HUDEP-2 (cell line): ENCODE data around the gene RNASE11.
A peak's percentile ranks its signal among the peaks of the same experiment; 100 is the strongest.
"Not testable (repeated sequence)": the region's sequence is repeated elsewhere in the genome, so short reads cannot be mapped to it uniquely, and the experiment has no call there.

Experiments used
- DNase-seq, 76 experiments: peaks; one replicate each; lab custom pipeline; 2025; ENCODE audit not compliant: unreplicated experiment in 76 of 76; lab: John Stamatoyannopoulos, UW

RNASE11 gene

DNA sequence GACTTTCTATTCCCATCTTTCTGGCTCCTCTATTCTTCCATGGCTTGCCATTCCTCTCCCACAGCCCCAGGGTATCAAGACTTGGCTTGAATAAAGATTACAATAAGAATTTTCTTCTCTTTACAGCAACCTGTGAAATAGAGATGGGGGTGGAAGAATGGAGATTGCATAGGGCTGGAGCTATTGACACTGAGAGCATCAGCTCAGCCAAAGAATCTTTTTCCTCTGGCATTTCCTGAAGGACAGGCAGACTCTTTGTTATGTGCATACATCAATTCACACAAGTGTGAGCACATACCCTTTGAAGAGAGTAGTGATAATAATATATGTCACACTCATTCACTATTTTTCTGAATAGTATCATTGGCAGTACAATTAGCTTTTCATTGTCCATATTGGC is 4.7 kb downstream of the RNASE11 start:
- no peak for DNase-seq

DNA sequence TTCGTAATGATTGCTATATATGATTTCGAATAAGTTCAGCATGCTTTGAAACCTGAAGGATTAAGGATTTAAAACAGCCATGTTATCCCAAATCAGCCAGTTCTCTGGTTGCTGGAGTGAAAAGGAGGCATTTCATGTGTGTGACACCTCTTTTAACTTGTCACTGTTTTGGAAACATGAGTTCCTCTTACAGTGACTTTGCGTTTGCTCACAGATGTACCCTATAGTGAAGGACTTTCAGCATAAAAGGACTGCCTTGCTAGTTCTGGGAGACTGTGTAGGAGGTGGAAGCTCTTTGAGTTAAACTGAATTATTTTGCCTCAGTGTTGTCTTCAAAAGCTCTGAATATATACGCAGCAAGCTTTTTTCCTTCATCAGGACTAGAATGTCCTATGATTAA is 7.6 kb downstream of the RNASE11 start:
- no peak for DNase-seq

DNA sequence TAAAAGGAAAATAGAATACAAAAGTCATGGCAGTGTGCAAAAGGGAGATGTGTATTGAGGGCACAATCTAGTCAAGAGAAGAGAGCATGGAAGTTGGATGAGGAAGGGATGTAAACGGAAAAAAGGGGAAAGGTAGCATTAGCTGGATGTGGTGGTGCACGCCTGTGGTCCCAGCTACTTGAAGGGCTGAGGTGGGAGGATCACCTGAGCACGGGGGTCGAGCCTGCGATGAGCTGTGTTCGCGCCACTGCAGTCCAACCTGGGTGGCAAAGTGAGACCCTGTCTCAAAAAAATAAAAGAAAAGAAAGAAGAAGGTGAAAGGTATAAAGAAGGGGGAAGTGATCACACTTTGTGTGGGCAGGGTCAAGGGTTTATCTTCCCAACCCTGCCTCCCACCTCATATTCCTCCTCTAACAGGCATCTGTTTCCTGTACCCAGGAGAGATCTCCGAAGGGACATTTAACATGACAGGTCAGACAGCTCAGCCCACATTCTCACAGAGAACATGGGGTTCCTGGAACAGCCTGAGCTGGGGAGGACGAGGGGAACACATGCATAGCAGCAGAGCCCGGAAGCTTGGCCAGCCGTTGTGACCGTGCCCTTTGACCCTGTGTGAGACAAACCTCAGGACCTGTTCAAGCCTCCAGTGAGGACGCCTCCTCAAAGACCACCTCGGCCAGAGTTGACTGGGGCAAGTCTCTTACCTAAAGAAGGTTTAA is 8.9 kb downstream of the RNASE11 start:
- DNase-seq = no peak

DNA sequence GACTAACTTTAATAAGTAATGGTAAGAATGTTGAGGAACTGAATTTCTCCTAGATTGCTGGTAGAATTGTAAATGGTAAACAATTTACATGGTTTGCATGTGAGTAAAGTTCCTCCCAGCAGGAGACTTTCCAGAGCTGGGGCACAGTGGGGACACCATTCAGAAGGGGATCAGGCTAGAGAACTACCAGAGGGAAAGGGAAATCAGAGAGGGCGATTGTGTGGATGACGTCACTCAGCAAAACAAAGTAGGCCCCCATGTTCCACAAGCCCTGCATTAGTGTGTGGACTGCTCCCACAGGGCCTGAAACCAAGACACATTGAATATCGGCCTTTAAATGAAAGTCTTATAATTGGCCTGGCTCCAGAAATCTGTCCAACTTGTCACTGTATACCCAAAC is 9.5 kb downstream of the RNASE11 start:
- no peak for DNase-seq

DNA sequence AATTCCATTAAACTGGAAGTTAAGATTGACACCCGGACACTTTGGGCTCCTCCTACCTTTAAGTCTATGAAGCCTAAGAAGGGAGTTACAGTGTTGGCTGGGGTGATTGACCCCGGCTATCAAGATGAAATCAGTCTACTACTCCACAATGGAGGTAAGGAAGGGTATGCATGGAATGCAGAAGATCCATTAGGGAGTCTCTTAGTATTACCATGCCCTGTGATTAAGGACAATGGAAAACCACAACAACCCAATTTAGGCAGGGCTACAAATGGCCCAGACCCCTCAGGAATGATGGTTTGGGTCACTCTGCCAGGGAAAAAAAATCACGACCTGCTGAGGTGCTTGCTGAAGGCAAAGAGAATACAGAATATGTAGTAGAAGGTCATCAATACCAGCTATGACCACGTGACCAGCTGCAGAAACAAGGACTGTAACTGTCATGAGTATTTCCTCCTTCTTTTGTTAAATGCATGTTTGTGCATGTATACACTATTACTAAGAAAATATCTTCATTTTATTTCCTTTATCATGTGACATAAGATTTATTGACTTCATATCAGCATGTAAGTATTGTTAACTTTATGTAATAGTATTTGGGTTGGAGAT is 15.3 kb downstream of the RNASE11 start:
- DNase-seq = not testable (repeated sequence)

DNA sequence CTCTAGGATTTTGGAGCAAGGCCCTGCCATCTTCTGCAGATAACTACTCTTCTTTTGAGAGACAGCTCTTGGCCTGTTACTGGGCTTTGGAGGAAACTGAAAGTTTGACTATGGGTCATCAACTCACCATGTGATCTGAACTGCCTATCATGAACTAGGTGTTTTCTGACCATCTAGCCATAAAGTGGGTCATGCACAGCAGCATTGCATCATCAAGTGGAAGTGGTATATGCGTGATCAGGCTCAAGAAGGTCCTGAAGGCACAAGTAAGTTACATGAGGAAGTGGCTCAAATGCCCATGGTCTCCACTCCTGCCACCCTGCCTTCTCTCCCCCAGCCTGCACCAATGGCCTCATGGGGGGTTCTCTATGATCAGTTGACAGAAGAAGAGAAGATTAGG is 17.1 kb downstream of the RNASE11 start:
- DNase-seq = not testable (repeated sequence)

DNA sequence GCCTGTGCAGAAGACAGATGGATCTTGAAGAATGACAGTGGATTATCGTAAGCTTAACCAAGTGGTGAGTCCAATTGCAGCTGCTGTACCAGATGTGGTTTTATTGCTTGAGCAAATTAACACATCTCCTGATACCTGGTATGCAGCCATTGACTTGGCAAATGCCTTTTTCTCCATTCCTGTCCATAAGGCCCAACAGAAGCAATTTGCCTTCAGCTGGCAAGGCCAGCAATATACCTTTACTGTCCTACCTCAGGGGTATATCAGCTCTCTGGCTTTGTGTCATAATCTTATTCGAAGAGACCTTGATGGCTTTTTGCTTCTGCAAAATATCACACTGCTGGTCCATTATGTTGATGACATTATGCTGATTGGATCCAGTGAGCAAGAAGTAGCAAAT is 17.9 kb downstream of the RNASE11 start:
- DNase-seq = not testable (repeated sequence)

DNA sequence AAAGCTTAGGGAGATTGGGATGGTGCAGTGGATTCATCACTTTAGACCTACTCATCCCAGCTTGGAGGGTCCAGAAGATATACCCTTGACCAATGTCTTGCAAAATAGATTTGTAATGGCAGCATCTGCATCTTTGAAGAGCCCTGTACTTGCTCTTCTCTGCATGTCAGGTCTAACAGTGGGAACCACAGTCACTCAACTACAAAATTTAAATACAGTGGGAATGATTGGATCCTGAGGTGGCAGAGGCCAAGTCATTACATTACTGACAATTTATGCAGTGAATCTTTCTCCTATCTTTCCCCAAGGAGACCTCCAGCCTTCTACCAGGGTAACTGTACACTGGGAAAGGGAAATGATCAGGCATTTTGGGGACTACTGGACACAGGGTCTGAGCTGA is 18.7 kb downstream of the RNASE11 start:
- DNase-seq = no peak

DNA sequence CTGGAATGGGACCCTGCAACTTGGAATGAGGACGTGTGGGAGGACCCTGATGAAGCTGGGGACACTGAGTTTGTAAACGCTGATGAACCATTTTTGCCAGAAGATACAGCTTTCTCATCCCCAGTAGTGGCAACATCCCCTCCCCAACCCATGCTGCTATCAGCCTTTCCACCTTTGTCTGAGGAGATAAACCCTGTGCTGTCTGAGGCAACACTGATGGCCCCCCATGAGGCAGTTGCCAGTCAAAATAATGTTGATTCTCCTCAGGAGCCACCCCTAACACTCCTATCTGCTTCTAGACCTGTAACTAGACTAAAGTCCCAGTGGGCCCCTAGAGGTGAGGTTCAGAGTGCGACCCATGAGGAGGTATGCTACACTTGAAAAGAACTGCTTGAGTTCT is 19.4 kb downstream of the RNASE11 start:
- peak in 2 of 76 experiments; percentile 20 to 28 for DNase-seq

DNA sequence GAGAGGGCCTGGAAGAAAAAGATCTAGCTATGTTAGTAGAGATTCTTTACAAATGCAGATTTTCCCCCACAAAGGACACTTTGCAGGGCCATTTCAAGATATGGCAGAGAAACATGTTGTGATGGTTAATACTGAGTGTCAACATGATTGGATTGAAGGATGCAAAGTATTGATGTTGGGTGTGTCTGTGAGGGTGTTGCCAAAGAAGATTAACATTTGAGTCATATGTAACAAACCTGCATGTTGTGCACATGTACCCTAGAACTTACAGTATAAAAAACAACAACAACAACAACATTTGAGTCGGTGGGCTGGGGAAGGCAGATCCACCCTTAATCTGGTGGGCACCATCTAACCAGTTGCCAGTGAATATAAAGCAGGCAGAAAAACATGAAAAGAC is 20.6 kb downstream of the RNASE11 start:
- DNase-seq = not testable (repeated sequence)

DNA sequence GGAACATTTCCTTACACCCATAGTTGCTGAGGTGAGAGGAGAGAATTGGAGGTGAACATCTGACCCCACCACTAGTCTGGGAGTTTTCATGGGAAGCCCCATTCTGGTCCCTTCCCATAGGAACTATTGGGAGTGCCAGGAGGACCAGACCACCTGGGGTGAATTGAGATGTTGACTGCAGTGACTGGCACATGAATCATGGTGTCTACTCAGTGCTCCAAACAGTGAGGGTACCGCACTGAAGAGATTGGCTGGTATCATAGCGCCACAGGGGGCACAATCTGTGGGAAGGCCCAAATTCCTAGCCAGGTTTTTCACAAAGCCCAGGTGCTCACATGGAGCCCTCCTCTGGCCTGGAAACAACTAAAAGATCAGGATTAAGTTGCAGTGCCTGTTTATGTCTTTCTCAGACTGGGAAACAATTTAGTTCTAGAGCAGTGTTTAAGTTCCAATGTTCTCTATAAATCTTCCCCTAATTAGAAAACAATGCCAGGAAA is 23.3 kb downstream of the RNASE11 start:
- DNase-seq = no peak

DNA sequence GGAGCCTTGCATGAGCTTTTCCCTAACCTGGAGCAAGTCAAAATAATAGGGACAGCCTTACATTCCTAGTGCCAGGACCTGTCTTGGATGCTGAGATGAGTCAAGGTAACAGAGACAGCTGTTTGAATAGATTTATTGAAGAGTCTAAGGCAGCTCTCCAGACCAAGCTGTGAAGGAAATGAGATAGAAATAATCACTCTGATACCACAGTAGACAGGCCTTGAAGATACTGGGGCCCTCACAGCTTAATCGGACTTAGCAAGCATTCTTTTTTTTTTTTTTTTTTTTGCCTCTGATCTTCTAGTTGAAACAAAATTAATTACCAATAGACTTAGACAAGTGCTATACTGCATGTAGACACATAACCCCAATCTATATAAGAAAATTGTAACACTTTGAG is 23.8 kb downstream of the RNASE11 start:
- peak in 3 of 76 experiments; percentile 23 to 36 (median 28) for DNase-seq

DNA sequence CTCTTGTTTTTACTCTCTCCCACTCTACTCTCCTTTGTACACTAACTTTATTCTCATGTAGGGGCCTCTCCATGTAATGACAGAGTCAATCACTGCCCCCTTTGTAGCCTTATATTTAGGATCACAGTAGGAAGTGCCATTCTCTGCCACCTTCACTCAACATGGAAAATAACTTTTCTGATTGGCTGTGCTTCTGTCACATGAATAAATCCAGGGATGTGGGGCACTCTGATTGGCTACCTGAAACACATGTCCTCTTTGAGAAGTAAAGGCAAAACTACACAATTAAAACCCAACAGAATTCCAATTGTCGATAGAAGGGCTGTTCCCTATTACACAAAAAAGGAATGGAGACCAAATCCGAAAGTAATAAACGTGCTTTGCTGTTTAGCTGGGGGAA is 26.8 kb downstream of the RNASE11 start, which contains the start of gene RNASE9:
Gene RNASE9, minus strand, starts transcription at position 87 of the 400 bp plus-strand sequence.
- no peak for DNase-seq

DNA sequence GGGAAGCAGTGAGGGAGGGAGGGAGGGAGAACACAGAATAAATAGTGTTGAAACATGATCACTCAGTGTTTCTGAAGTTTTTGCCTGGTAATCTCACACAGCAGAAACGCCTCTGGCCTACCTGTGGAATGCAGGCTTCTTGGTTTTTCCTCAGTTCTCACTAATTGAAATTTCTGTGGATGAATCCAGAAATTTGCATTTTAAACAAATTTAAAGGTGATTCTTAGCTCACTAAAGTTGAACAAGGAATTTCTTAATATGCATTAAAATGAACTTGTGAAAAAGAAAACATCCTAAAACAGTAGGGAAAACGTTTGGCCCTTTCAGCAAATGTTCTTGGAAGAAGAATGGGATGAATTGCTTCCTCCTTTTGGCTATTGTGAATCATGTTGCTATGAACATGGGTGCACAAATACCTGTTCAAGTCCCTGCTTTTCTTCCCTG is 28.3 kb downstream of the RNASE11 start:
- DNase-seq = no peak

DNA sequence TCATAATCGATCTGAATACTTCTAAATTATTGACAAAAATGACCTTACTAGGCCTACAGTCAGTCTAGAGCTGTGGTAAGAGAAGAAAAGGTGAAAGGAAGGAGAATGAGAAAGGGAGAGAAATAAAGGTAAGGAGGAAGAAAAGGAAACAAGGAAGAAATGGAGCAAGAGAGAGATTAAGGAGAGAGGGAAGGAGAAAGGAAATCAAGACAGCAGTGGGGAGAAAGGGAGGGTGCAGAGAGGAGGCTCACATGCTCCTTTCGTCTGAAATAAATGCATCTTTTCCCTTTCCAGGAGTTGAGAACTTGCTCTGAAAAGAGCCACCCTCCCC is 30.6 kb downstream of the RNASE11 start:
- DNase-seq = no peak

DNA sequence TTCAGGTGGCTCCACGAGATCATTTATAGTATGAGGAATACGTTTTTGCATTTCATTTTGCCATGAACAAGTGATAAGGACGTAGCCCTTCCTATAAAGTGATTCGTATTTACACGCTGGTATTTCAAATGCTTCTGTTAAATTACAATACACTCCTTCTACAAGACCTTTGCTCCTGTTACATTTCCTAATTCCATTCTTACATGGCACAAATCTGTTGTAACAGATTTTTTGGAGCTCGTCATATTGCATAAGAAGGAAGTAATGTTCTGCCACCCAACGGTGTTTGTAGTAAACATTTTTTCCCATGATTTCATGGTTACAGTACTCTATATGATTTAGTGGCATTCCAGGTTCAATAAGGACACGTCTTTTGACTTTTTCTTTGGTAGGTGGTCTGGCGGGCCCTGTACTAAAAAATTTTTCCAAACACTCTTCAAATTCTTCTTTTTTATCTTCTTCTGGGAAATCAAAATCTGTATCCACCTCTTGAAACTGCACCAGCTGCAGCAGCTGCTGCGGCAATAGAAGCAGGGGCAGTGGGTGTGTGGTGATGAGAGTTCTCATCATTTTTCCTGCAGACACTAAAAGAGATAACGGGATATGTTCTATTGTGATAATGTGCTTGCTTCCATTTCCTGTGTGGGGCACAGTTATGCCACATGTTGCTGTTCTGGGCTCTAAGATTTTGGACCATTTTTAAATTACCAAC is 31.1 kb downstream of the RNASE11 start:
- peak in 13 of 76 experiments; percentile 3 to 55 (median 27) for DNase-seq

DNA sequence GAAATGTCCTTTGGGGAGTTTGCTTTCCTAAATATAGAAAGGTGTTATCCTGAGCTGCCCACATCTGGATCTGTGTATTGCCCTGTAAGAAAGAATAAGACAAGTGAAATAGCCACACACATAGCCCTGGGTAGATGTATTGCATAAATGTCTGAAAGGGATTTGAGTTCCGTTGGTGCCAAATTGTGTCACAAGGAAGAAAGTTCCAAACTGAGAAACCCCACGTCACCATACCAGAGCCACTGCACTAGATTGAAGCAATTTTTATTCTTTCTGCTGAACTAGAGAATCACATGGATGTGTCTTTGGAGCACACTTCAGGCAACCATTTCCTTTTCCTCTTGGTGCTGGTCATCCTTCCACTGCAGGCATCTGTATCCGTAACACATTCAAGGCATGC is 32.0 kb downstream of the RNASE11 start:
- DNase-seq = no peak

DNA sequence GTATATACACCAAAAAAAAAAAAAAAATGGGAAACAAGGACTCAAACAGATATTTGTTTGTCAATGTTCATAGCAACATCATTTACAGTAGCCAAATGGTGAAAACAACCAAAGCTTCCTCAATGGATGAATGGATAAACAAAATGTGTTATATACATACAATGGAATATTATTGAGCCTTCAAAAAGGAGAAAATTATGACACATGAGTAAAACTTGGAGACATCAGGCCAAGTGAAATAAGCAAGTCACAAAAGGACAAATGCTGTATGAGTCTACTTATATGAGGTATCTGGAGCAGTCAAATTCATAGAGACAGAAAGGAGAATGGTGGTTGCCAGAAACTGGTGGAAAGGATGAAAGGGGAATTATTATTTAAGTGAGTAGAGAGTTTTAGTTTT is 34.8 kb downstream of the RNASE11 start:
- DNase-seq = no peak

DNA sequence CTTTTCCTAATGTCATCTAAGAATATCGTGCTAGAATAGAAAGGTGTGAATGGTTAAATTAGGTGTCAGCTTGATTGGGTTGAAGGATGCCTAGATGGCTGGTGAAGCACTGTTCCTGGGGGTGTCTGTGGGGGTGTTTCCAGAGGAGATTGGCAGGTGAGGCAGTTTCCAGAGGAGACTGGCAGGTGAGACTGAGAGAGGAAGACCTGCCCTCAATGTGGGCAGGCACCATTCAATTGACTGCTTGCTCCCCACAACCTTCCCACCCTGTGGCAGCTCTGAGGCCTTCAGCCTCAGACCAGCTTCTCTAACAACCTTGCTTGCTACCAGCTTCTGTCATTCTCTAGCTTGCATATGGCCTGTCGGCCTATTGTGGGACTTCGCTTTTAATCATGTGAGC is 36.2 kb downstream of the RNASE11 start:
- no peak for DNase-seq

DNA sequence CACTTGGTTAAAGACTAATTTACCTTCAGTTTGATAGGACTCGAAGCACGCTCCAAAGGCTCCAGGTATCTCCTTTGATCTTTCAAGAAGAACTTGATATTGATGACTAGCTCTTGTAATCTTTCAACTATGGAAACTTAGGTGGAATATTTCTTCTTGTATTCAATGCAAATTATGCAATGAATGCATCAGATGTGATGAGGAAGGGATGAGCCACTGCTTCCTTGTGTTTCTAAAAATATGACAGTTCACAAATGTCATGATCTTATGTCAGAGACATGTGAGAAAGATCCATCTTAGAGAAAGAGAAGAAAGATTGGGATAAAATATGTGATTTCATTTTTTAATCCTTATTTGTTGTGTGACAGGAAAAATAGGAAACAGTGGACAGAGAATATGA is 36.9 kb downstream of the RNASE11 start:
- DNase-seq = no peak

DNA sequence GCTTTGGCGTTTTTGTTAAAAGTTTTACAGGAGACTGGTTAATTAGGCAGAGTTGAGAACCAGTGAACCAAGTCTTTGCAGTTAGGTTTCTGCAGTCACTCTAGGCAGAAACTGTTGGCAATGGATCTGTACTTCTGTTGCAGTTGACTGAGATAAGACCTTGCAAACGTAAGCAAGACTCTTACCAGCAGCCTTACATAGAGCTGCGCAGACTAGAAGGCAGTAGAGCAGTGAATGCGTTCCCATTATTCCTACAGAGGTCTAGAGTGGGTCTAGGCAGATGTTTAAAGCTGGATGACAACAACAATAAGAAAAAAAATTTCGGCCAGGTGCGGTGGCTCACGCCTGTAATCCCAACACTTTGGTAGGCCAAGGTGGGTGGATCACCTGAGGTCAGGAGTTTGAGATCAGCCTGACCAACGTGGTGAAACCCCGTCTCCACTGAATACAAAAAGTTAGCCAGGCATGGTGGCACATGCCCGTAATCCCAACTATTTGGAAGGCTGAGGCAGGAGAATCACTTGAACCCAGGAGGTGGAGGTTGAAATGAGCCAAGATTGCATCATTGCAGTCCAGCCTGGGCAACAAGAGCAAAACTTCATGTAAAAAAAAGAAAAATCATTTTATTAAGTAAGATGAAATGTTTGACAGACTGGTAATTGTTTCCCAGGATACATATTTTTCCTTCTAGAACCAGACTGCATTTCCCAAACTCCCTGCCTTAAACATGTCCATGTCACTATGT is 39.2 kb downstream of the RNASE11 start:
- no peak for DNase-seq
